ENCODE measurements around the gene CPLX3. TPM values are rescaled to one million over a fixed set of nuclear protein-coding genes. Genes with fewer than 3 reads are reported as not detected.

Gene CPLX3
- total and polyA plus RNA-seq, 10 of the 15 experiments (the other 5 are each of a cell fraction or from before 2014, with no cell fraction given) = 0.02 to 0.04 TPM; not detected in 8

DNA sequence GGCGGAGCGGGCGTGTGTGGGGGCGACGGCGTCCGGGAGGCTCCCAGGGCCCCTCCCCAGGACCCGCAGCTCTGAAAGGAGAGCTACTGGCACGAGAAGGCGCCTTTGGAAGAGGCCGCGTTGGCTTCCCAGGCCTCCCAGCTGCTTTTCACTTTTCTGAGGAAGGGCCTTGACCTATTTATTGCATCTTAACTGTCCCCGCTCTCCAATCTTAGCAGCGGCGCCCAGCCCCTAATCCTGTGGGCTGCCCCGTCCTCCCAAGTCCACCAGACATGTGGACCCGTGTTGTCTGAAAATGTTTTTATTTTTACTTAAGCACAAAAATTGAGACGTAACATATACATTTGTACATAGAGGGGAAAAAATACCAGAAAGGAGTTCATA, 17.0 kb downstream of the CPLX3 start:
- intact Hi-C loops (cut with micrococcal nuclease; ENCODE audit: unreplicated experiment) (loop anchor here (2.0 to 5.0 kb wide), 4 partner anchors 27 to 73 kb away; no protein-coding TSS in a partner anchor), in situ Hi-C loops (cut with MboI) (no loop called here)
- TSS peak; percentile 89 for BruUV-seq (replicated peaks)
- peaks cover 13% of the 10 kb centered on the region for H3K4me1 ChIP-seq (ENCODE audit: control insufficient read depth, insufficient read depth, low read length)
- H4K20me1 ChIP-seq (ENCODE audit: control insufficient read depth, insufficient read depth) = no peaks in the 10 kb centered on the region
- H3K36me3 ChIP-seq (ENCODE audit: control insufficient read depth in 2 of 2, insufficient read depth in 2 of 2, low read length in 1 of 2) = peaks cover 13 to 21% of the 10 kb centered on the region in 2 experiments; a peak in 3 of 4 replicates
- POLR2A ChIA-PET = interaction anchor here (0.5 to 1.6 kb wide), 7 partner anchors 13 to 58 kb away, joined by 3 to 10 read pairs (median 5); no protein-coding TSS in a partner anchor
- peak overlapping the region; percentile 80 for H3K27ac ChIP-seq (ENCODE audit: control insufficient read depth, insufficient read depth)
- CTCF ChIA-PET = interaction anchor here (1.0 to 6.2 kb wide), 8 partner anchors 8 to 74 kb away, joined by 3 to 59 read pairs (median 10); no protein-coding TSS in a partner anchor
- RAD21 ChIA-PET (ENCODE audit: unreplicated experiment) = interaction anchor here (0.9 to 3.1 kb wide), 8 partner anchors 15 to 107 kb away, joined by 3 to 13 read pairs (median 8); partner anchors contain the start of gene FAM219B
- no peaks in the 10 kb centered on the region for H3K27me3 ChIP-seq (replicated peaks in 1 of 2; ENCODE audit: control insufficient read depth in 2 of 2, insufficient read depth in 2 of 2, low read length in 1 of 2)
- DNase-seq (ENCODE audit: low read depth, low spot score) (no peak), FAIRE-seq (no peak), ATAC-seq (no peak)
- H3K4me3 ChIP-seq = peak overlapping the region; percentile 62
- peak overlapping the region; percentile 93 for H3K4me2 ChIP-seq (ENCODE audit: control insufficient read depth, insufficient read depth)
- no peaks in the 10 kb centered on the region for H3K9me3 ChIP-seq (replicated peaks; ENCODE audit: control insufficient read depth, insufficient read depth, low read length)
- H2AFZ ChIP-seq (ENCODE audit: control insufficient read depth, low read depth, low read length) = peak overlapping the region; percentile 47
- peak overlapping the region; percentile 73 for H3K9ac ChIP-seq (ENCODE audit: control insufficient read depth, insufficient read depth, low read length)
- WGBS (ENCODE audit: insufficient coverage, insufficient replicate concordance, low lambda C conversion rate, missing lambda C conversion rate) = 16% methylated on average over 18 of the region's 18 CpGs
- SMC1A ChIA-PET (ENCODE audit: uncharacterized antibody, unreplicated experiment) = interaction anchor here (0.5 to 6.1 kb wide), 5 partner anchors 27 to 72 kb away, joined by 4 to 43 read pairs (median 6); no protein-coding TSS in a partner anchor
- peaks cover 3% of the 10 kb centered on the region; the same call in 1 of the 2 replicates for H3K79me2 ChIP-seq (ENCODE audit: control insufficient read depth, insufficient read depth, low read length)
- TF ChIP-seq, protein P1, sequence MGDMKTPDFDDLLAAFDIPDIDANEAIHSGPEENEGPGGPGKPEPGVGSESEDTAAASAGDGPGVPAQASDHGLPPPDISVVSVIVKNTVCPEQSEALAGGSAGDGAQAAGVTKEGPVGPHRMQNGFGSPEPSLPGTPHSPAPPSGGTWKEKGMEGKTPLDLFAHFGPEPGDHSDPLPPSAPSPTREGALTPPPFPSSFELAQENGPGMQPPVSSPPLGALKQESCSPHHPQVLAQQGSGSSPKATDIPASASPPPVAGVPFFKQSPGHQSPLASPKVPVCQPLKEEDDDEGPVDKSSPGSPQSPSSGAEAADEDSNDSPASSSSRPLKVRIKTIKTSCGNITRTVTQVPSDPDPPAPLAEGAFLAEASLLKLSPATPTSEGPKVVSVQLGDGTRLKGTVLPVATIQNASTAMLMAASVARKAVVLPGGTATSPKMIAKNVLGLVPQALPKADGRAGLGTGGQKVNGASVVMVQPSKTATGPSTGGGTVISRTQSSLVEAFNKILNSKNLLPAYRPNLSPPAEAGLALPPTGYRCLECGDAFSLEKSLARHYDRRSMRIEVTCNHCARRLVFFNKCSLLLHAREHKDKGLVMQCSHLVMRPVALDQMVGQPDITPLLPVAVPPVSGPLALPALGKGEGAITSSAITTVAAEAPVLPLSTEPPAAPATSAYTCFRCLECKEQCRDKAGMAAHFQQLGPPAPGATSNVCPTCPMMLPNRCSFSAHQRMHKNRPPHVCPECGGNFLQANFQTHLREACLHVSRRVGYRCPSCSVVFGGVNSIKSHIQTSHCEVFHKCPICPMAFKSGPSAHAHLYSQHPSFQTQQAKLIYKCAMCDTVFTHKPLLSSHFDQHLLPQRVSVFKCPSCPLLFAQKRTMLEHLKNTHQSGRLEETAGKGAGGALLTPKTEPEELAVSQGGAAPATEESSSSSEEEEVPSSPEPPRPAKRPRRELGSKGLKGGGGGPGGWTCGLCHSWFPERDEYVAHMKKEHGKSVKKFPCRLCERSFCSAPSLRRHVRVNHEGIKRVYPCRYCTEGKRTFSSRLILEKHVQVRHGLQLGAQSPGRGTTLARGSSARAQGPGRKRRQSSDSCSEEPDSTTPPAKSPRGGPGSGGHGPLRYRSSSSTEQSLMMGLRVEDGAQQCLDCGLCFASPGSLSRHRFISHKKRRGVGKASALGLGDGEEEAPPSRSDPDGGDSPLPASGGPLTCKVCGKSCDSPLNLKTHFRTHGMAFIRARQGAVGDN (IDR thresholded peaks at IDR 0.05) = 0 out of 2 replicates have a peak, but pooled peaks have one; percentile 9
- TF ChIP-seq EGR1 (IDR thresholded peaks at IDR 0.05; ENCODE audit: borderline replicate concordance in 1 of 2, low read depth in 2 of 2, low read length in 2 of 2) (peak in 1 of 2 experiments; percentile 33; a peak in 1 of 3 replicates), IKZF2 (IDR thresholded peaks at IDR 0.05) (peak; percentile 31 to 36; a peak in 1 of 4 replicates), MYC (IDR thresholded peaks at IDR 0.05; ENCODE audit: insufficient read depth, insufficient read length, insufficient replicate concordance, low read length, severe bottlenecking) (peak; percentile 2), ASH2L (IDR thresholded peaks at IDR 0.05; ENCODE audit: borderline replicate concordance, low read depth) (0 out of 2 replicates have a peak, but pooled peaks have one; percentile 8), CREM (IDR thresholded peaks at IDR 0.05; ENCODE audit: low read depth) (no peak), EED (IDR thresholded peaks at IDR 0.05; ENCODE audit: low read depth) (0 out of 2 replicates have a peak, but pooled peaks have one; percentile 5), HDGF (IDR thresholded peaks at IDR 0.05) (peak; percentile 40; the same call in 1 of the 2 replicates), ATF7 (IDR thresholded peaks at IDR 0.05; ENCODE audit: low read depth) (peak; percentile 37; the same call in 1 of the 2 replicates), JUNB (IDR thresholded peaks at IDR 0.05) (no peak)
- TF ChIP-seq, protein P2, sequence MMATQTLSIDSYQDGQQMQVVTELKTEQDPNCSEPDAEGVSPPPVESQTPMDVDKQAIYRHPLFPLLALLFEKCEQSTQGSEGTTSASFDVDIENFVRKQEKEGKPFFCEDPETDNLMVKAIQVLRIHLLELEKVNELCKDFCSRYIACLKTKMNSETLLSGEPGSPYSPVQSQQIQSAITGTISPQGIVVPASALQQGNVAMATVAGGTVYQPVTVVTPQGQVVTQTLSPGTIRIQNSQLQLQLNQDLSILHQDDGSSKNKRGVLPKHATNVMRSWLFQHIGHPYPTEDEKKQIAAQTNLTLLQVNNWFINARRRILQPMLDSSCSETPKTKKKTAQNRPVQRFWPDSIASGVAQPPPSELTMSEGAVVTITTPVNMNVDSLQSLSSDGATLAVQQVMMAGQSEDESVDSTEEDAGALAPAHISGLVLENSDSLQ (IDR thresholded peaks at IDR 0.05) = peak; percentile 14; the same call in 1 of the 2 replicates
- TF ChIP-seq, protein P3, sequence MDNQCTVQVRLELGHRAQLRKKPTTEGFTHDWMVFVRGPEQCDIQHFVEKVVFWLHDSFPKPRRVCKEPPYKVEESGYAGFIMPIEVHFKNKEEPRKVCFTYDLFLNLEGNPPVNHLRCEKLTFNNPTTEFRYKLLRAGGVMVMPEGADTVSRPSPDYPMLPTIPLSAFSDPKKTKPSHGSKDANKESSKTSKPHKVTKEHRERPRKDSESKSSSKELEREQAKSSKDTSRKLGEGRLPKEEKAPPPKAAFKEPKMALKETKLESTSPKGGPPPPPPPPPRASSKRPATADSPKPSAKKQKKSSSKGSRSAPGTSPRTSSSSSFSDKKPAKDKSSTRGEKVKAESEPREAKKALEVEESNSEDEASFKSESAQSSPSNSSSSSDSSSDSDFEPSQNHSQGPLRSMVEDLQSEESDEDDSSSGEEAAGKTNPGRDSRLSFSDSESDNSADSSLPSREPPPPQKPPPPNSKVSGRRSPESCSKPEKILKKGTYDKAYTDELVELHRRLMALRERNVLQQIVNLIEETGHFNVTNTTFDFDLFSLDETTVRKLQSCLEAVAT (IDR thresholded peaks at IDR 0.05) = 0 out of 2 replicates have a peak, but pooled peaks have one; percentile 13
- TF ChIP-seq, protein P4, sequence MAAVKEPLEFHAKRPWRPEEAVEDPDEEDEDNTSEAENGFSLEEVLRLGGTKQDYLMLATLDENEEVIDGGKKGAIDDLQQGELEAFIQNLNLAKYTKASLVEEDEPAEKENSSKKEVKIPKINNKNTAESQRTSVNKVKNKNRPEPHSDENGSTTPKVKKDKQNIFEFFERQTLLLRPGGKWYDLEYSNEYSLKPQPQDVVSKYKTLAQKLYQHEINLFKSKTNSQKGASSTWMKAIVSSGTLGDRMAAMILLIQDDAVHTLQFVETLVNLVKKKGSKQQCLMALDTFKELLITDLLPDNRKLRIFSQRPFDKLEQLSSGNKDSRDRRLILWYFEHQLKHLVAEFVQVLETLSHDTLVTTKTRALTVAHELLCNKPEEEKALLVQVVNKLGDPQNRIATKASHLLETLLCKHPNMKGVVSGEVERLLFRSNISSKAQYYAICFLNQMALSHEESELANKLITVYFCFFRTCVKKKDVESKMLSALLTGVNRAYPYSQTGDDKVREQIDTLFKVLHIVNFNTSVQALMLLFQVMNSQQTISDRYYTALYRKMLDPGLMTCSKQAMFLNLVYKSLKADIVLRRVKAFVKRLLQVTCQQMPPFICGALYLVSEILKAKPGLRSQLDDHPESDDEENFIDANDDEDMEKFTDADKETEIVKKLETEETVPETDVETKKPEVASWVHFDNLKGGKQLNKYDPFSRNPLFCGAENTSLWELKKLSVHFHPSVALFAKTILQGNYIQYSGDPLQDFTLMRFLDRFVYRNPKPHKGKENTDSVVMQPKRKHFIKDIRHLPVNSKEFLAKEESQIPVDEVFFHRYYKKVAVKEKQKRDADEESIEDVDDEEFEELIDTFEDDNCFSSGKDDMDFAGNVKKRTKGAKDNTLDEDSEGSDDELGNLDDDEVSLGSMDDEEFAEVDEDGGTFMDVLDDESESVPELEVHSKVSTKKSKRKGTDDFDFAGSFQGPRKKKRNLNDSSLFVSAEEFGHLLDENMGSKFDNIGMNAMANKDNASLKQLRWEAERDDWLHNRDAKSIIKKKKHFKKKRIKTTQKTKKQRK (IDR thresholded peaks at IDR 0.05; ENCODE audit: low read depth, low read length) = no peak

Data from GM12878 (cell line).